ENCODE measurements around the gene SLC23A2.

SLC23A2 gene

DNA sequence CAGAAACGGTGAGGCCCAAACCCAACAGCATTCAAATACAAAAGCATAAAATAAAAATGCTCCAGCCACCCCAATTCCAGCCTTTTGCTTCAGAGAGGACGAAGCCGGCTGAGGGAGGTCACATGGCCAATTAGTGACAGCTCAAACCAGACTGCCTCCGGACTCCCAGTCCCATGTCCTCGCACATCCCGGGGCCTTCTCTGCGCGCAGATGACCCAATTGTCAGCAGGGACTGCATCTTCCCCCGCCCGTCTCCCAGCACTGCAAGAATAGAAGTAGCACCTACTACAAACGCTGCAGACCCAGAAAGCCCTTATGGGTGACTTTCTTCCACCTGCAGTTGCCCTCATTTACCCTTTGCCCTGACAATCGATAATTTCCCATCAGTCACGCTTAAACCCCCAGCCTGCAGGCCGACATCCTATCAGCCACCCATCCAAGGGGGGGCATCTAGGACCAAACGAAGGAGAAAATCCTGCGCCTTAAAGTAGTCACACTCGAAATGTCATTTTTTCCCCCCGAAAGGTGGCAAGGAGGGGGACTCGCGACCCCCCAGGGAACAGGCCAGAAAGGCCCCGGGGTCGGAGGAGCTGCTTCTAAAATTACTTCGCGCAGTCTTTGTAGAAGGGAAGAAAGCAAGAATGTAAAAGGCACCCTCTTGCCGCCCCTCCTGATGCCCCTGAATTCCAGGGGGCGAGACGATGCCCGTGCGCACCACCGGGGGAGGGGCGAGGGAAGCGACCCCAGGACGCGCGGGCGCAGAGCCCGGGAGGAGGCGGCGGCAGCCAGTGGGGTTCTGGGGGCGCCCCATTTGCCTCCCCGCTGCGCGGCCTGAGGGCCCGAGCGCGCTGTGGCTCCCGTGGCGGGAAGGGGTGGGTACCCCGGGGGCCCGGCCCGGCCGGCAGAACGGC, 792 bp downstream of the SLC23A2 start (continued):
- TF ChIP-seq, protein P1, sequence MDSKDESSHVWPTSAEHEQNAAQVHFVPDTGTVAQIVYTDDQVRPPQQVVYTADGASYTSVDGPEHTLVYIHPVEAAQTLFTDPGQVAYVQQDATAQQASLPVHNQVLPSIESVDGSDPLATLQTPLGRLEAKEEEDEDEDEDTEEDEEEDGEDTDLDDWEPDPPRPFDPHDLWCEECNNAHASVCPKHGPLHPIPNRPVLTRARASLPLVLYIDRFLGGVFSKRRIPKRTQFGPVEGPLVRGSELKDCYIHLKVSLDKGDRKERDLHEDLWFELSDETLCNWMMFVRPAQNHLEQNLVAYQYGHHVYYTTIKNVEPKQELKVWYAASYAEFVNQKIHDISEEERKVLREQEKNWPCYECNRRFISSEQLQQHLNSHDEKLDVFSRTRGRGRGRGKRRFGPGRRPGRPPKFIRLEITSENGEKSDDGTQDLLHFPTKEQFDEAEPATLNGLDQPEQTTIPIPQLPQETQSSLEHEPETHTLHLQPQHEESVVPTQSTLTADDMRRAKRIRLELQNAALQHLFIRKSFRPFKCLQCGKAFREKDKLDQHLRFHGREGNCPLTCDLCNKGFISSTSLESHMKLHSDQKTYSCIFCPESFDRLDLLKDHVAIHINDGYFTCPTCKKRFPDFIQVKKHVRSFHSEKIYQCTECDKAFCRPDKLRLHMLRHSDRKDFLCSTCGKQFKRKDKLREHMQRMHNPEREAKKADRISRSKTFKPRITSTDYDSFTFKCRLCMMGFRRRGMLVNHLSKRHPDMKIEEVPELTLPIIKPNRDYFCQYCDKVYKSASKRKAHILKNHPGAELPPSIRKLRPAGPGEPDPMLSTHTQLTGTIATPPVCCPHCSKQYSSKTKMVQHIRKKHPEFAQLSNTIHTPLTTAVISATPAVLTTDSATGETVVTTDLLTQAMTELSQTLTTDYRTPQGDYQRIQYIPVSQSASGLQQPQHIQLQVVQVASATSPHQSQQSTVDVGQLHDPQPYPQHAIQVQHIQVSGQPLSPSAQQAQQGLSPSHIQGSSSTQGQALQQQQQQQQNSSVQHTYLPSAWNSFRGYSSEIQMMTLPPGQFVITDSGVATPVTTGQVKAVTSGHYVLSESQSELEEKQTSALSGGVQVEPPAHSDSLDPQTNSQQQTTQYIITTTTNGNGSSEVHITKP (tag by site-specific recombination; IDR thresholded peaks at IDR 0.05) = no peak
- TF ChIP-seq ZNF701 (tag by site-specific recombination; IDR thresholded peaks at IDR 0.05) (no peak), ZNF747 (tag by site-specific recombination; IDR thresholded peaks at IDR 0.05) (no peak), ZBTB1 (tag by site-specific recombination; IDR thresholded peaks at IDR 0.05) (no peak), ZNF792 (tag by site-specific recombination; IDR thresholded peaks at IDR 0.05) (no peak), ZNF214 (tag by site-specific recombination; IDR thresholded peaks at IDR 0.05; ENCODE audit: borderline replicate concordance) (no peak), ZNF610 (tag by site-specific recombination; IDR thresholded peaks at IDR 0.05; ENCODE audit: borderline replicate concordance) (no peak), ZNF768 (tag by site-specific recombination; IDR thresholded peaks at IDR 0.05) (no peak), ZFP3 (tag by site-specific recombination; IDR thresholded peaks at IDR 0.05; ENCODE audit: low read depth) (no peak), ZNF510 (tag by site-specific recombination; IDR thresholded peaks at IDR 0.05; ENCODE audit: insufficient replicate concordance) (no peak), ZIC2 (tag by site-specific recombination; IDR thresholded peaks at IDR 0.05) (no peak; the same call in 1 of the 2 replicates), ZNF19 (tag by site-specific recombination; IDR thresholded peaks at IDR 0.05; ENCODE audit: low read depth) (no peak), ZNF239 (tag by site-specific recombination; IDR thresholded peaks at IDR 0.05) (no peak), ZNF555 (tag by site-specific recombination; conservative IDR thresholded peaks at IDR 0.05) (no peak), ZNF184 (tag by site-specific recombination; IDR thresholded peaks at IDR 0.05) (no peak), ZXDB (tag by site-specific recombination; IDR thresholded peaks at IDR 0.05) (peak; percentile 34; the same call in 1 of the 2 replicates), SP7 (tag by site-specific recombination; IDR thresholded peaks at IDR 0.05) (no peak), MYNN (tag by site-specific recombination; IDR thresholded peaks at IDR 0.05; ENCODE audit: borderline replicate concordance) (no peak), WT1 (tag by site-specific recombination; IDR thresholded peaks at IDR 0.05) (no peak), ZNF626 (tag by site-specific recombination; IDR thresholded peaks at IDR 0.05) (no peak), ZNF544 (tag by site-specific recombination; IDR thresholded peaks at IDR 0.05) (no peak), ZNF211 (tag by site-specific recombination; IDR thresholded peaks at IDR 0.05; ENCODE audit: low read depth) (no peak), ZFP37 (tag by site-specific recombination; IDR thresholded peaks at IDR 0.05) (0 out of 2 replicates have a peak, but pooled peaks have one; percentile 31), ZNF624 (tag by site-specific recombination; IDR thresholded peaks at IDR 0.05) (no peak), ZNF654 (tag by site-specific recombination; IDR thresholded peaks at IDR 0.05; ENCODE audit: low read depth) (no peak), ZNF501 (tag by site-specific recombination; IDR thresholded peaks at IDR 0.05) (no peak), BCL11B (tag by site-specific recombination; IDR thresholded peaks at IDR 0.05; ENCODE audit: low read depth) (no peak), ZBTB21 (tag by site-specific recombination; IDR thresholded peaks at IDR 0.05) (no peak)
- TF ChIP-seq, protein P2, sequence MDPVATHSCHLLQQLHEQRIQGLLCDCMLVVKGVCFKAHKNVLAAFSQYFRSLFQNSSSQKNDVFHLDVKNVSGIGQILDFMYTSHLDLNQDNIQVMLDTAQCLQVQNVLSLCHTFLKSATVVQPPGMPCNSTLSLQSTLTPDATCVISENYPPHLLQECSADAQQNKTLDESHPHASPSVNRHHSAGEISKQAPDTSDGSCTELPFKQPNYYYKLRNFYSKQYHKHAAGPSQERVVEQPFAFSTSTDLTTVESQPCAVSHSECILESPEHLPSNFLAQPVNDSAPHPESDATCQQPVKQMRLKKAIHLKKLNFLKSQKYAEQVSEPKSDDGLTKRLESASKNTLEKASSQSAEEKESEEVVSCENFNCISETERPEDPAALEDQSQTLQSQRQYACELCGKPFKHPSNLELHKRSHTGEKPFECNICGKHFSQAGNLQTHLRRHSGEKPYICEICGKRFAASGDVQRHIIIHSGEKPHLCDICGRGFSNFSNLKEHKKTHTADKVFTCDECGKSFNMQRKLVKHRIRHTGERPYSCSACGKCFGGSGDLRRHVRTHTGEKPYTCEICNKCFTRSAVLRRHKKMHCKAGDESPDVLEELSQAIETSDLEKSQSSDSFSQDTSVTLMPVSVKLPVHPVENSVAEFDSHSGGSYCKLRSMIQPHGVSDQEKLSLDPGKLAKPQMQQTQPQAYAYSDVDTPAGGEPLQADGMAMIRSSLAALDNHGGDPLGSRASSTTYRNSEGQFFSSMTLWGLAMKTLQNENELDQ (tag by site-specific recombination; IDR thresholded peaks at IDR 0.05; ENCODE audit: low read depth) = no peak
- TF ChIP-seq, protein P3, sequence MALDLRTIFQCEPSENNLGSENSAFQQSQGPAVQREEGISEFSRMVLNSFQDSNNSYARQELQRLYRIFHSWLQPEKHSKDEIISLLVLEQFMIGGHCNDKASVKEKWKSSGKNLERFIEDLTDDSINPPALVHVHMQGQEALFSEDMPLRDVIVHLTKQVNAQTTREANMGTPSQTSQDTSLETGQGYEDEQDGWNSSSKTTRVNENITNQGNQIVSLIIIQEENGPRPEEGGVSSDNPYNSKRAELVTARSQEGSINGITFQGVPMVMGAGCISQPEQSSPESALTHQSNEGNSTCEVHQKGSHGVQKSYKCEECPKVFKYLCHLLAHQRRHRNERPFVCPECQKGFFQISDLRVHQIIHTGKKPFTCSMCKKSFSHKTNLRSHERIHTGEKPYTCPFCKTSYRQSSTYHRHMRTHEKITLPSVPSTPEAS (tag by site-specific recombination; IDR thresholded peaks at IDR 0.05) = no peak
- TF ChIP-seq, protein P4, sequence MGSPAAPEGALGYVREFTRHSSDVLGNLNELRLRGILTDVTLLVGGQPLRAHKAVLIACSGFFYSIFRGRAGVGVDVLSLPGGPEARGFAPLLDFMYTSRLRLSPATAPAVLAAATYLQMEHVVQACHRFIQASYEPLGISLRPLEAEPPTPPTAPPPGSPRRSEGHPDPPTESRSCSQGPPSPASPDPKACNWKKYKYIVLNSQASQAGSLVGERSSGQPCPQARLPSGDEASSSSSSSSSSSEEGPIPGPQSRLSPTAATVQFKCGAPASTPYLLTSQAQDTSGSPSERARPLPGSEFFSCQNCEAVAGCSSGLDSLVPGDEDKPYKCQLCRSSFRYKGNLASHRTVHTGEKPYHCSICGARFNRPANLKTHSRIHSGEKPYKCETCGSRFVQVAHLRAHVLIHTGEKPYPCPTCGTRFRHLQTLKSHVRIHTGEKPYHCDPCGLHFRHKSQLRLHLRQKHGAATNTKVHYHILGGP (tag by site-specific recombination; IDR thresholded peaks at IDR 0.05) = no peak

Data from HEK293 (cell line).